GM19043 (cell line): ENCODE results near the gene COL18A1.

Experiments used
- ATAC-seq: cut with Tn5 transposase; IDR thresholded peaks from one replicate; pipeline ENCODE4 v1.9.1; 2021; ENCODE audit warnings: low read depth; ENCODE audit not compliant: unreplicated experiment

COL18A1 gene

DNA sequence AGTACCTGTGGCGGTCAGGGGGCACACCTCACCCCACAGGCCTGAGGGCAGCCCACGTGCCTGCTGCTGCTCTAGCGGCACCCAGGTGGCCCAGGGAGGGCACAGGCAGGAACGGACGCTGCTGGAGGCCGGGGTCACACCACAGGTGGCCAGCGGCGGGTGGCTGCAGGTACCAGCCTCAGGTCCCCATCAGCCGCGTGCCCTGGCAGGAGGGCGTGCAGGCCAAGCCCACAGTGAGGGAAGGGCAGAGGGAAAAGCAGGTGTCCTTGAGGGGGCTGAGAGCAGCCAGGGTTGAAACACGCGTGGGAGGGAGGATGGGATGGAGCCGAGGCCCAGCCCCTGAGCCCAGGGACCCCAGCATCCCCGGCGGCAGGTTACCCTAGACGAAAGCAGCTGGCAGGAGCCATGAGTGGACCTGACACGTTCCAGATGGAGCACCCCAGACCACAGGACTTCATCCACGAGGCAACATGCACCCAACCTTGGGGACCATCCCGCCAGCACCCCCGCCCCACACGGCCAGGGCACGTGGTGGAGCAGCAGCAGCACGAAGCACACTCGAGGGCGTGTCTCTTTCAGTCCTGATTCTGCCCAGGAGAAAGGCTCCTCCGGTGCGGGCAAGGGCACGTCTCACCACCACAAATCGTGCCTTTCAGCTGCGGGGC is 133.5 kb downstream of the COL18A1 start:
- no peak for ATAC-seq

DNA sequence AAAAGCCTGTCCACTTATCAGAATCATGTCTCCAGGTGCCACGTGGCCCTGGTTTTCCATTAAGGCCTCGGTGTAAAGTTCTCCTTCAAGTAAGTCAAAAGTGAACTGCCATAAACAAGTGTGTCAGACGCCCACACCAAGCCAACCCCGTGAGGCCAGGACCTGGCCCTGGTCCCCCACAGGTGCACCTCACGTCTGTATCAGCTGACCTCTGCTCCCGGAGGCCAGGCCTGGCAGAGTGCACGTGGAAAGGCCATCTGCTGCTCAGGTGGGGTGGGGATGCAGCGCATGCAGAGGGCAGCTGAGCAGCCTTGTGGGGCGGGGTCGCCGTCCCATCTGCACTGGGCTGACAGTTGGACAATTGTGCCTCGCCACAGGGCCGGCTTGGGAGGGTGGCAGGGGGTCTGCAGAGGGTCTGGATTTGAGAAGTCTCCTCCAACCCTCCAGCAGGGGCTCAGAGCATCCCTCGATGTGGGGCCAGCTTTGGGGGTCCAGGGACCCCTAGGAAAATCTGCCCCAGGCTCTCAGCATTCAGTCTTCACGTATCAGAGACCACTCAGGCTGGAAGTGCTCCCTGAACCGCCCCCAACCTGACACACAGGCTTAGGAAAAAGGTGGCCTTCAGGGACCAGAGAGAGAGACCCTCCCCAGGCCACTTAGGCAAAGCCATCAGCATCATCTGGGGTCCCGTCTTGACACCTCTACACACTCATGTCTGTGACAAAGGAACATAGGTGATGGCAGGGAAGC is 134.3 kb downstream of the COL18A1 start:
- ATAC-seq = no peak

GRCh38 chr21:45539796-45540600 is 135.0 kb downstream of the COL18A1 start:
- no peak for ATAC-seq

- no peak for ATAC-seq
These were observed 135.6 kb downstream of the COL18A1 start for GRCh38 chr21:45540601-45540970.

GRCh38 chr21:45541221-45542039 is 136.5 kb downstream of the COL18A1 start:
- peak; percentile 43 for ATAC-seq

DNA sequence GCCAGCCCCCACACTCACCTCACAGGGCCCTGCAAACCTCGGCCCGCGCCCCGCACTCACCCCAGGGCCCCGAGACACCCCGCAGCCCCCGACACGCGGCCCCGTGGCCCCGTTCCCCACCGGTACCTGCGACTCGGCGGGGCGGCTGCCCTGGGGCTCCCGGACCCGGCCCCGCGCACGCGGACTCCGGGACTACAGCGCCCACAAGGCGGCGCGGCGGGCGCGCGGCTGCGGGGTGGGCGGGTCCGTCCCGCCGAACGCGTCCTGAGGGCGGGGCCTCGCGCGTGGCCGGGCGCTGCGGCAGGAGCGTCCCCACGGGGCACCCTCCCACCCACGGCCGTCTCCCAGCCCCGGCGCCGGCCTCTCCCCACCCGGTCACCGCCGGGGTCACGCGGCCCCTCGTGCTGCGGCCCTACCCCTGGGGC is 137.3 kb downstream of the COL18A1 start, which contains the start of gene SLC19A1:
SLC19A1 (minus strand) TSS at position 199 of the 425 bp plus-strand sequence. CDS start 4,481 bp downstream, outside the sequence.
- ATAC-seq = peak; percentile 52

- ATAC-seq = no peak
These were observed 137.9 kb downstream of the COL18A1 start for GRCh38 chr21:45542667-45543370.

DNA sequence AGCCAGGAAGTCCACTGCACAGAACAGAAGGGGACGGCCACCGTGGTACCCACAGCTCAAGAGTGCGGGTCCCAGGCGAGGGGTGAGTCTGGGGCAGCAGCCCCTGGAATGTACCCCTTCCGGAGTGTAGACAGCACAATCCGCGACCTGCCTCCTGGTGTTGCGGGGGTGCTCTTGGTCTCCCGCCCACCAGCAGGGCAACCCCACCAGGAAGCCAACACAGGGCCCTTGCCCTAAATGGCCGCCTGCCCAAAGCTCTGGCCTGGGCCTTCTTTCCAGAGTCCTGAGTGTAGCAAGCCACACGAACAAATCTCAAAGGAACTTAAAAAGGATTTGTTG is 138.4 kb downstream of the COL18A1 start:
- no peak for ATAC-seq

GRCh38 chr21:45543710-45544448 is 138.9 kb downstream of the COL18A1 start:
- ATAC-seq = no peak

DNA sequence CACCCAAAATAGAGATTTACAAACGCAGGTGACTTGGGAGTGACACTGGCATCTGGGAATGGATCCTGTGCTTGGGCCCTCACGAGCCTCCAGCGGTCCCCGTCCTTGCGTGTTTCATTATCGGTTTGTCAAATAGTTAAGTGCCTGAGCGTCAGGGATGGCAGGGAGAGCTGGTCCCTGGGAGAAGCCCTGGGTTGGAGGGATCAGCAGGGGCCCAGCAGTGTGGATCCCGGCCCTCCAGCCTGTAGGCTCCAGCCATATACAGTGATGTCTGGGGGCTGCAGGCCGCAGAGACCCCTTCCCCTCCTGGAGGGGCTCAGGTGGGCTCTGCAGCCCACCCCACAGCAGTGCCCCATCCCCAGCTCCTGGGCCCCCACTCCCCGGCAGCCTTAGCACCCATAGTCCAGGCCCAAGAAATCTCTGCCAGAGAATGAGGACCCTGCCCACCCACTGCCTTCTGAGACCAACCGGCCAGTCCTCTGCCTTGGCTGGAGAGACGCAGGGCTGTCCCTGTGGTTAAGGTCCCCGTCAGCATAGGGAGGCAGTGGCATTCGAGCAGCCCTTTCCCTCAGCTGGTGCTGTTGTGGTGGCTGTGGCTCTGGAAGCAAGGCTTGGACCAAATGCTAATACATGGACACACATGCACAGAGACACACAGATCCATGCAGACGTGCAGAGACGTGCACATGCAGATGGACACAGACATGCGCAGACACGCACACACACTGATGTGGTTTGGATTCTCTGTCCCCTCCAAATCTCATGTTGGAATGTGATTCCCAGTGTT is 139.7 kb downstream of the COL18A1 start:
- ATAC-seq = no peak

DNA sequence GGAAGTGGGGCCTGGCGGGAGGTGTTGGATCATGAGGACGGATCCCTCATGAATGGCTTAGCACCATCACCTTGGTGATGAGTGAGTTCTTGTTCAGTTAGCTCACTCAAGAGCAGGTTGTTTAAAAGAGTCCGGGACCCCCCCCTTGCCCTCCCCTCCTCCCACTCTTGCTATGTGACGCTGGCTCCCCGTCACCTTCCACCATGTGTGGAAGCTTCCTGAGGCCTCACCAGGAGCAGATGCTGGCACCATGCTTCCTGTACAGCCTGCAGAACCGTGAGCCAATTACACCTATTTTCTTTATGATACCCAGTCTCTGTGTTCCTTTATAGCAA is 140.2 kb downstream of the COL18A1 start:
- no peak for ATAC-seq

GRCh38 chr21:45545691-45546531 is 140.9 kb downstream of the COL18A1 start:
- ATAC-seq = no peak

DNA sequence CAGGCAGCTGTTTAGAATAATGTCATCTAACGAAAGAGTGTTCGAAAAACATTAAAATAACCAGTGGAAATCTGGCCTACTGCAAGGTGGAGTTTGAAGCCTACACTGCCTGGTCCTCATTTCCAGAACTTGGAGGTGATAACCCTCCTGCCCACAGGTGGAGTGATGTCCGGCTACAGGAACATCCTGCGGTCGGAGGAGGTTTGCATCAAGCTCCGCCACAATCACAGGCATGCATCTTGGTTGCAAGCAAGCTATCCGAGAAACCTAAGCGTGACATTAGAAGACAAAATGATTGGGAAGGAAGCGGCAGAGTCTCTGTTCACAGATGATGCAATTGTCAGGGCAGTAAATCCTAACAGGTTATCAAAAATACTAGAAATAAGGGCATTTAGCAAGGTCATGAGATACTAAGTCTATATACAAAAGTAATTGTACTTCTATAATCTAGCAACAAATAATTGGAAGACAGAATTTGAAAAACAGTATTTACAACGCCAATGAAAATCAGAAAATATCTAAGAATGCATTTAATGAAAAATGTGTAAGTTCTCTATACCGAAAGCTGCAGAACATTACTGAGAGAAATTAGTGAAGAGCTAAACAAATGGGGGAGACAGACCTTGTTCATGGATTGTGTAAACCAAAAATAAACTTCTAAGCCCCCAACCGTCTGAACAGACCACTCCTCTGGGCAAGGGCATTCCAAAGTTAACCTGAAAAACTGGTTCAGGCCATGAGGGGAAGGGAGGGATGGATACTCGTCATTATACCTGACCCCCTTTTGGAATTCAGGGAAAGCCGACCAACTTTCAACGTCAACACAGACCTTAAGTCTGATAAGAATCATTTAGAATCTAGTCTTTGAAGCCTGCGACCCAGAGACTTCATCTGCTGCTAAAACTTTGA is 141.9 kb downstream of the COL18A1 start:
- no peak for ATAC-seq

GRCh38 chr21:45547545-45547900 is 142.6 kb downstream of the COL18A1 start:
- no peak for ATAC-seq

- ATAC-seq = no peak
These were observed 143.9 kb downstream of the COL18A1 start for GRCh38 chr21:45548711-45549491.
